ENCODE measurements around the gene RMND5A. TPM values are rescaled to one million over a fixed set of nuclear protein-coding genes. Genes with fewer than 3 reads are reported as not detected.

RMND5A gene
- total RNA-seq, 1 donor from 2014 or later, result 44.3 TPM

DNA sequence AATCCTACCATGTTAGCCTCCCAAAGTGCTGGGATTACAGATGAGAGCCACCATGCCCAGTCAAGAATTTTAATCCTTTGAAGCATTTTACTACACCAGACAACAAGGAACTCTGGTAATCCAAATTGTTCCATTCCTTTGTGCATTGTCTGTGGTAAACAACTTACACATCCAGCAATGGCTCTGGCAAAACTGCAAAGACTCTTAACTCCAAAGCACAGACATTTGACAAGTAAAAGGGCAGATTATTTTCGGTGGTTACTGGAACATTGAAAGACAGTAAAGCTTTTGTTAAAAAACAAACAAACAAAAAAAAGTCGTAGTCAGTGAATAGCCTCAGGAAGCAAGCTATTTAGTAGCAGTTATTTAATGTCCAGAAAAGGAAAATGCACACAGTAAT is 33.2 kb upstream of the RMND5A start:
- Mint-ChIP-seq H3K9me3 (peaks cover 3% of the 10 kb centered on the region), H3K27ac (no peak overlapping the region), H3K27me3 (ENCODE audit: low read depth) (no peaks in the 10 kb centered on the region), H3K4me1 (no peaks in the 10 kb centered on the region), H3K4me3 (no peak overlapping the region), H3K36me3 (peaks cover under 1% of the 10 kb centered on the region)
- TF ChIP-seq, protein P1, sequence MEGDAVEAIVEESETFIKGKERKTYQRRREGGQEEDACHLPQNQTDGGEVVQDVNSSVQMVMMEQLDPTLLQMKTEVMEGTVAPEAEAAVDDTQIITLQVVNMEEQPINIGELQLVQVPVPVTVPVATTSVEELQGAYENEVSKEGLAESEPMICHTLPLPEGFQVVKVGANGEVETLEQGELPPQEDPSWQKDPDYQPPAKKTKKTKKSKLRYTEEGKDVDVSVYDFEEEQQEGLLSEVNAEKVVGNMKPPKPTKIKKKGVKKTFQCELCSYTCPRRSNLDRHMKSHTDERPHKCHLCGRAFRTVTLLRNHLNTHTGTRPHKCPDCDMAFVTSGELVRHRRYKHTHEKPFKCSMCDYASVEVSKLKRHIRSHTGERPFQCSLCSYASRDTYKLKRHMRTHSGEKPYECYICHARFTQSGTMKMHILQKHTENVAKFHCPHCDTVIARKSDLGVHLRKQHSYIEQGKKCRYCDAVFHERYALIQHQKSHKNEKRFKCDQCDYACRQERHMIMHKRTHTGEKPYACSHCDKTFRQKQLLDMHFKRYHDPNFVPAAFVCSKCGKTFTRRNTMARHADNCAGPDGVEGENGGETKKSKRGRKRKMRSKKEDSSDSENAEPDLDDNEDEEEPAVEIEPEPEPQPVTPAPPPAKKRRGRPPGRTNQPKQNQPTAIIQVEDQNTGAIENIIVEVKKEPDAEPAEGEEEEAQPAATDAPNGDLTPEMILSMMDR (IDR thresholded peaks at IDR 0.05; ENCODE audit: unreplicated experiment), result no peak
- no peak for DNase-seq (ENCODE audit: low spot score in 2 of 2, unreplicated experiment in 2 of 2)

DNA sequence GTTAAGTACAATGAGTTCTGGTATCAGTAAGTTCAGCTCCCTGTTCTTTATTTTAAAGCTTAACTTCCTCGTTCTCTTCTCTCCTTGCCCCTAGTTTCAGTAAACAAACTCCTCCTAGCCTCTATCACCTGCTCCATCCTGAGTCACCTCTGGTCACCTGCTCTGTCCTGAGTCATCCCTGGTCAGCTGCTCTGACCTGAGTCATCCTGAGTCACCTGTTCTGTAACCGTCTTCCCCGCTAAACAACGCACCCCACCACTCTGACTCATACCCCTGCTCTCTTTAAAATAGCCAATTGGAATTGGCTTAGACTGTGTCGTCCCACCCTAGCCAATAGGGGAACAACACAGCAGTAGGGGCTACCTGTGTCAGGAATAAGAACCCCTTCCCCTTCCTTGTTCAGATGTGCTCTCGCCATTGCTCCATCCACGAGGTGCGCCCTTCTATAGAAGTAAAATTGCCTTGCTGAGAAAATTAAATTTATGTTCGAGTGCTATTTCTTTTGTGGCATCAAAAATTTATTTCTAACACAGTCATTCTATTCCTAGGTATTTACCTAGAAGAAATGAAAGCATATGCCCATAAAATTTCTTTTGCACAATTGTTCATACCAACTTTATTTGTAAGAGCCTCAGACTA is 24.9 kb upstream of the RMND5A start:
- no peaks in the 10 kb centered on the region for H3K4me1 Mint-ChIP-seq

DNA sequence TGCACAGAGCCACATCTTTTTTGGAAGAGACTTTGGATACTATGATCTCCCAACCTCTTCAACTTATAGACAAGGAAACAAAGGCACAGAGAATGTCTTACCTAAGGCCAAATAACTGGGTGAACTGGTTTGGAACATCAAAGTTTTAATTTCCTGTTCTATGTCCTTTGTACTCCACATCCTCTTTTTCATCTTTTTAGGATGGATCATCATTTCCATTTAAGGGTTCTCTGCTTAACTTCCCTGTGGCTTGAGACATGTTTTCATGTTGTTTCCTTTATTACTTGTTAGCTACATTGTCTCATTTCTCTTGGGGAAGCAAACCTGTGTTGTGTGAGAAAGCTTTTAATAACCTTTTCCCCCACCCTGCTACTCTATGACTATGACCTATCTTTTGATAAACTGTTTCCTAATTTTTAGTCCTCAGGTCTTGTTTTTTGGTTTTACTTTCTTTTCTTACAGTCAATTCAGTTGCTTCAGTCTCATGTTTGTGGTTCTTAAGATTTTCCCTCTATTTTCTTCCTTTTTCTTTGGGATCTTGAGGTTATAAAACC is 22.5 kb upstream of the RMND5A start:
- H3K9me3 Mint-ChIP-seq, result peaks cover 24% of the 10 kb centered on the region
- no peak overlapping the region for H3K4me3 Mint-ChIP-seq
- H3K27ac Mint-ChIP-seq, result no peak overlapping the region

More for the DNA sequence above, 24.9 kb upstream of the RMND5A start:
- no peaks in the 10 kb centered on the region for H3K27me3 Mint-ChIP-seq (ENCODE audit: low read depth)
- H3K36me3 Mint-ChIP-seq, result peaks cover 20% of the 10 kb centered on the region
- no peak overlapping the region for H3K4me3 Mint-ChIP-seq
- TF ChIP-seq, protein P1 (IDR thresholded peaks at IDR 0.05; ENCODE audit: unreplicated experiment), result no peak
- H3K27ac Mint-ChIP-seq, result no peak overlapping the region
- H3K9me3 Mint-ChIP-seq, result peaks cover 28% of the 10 kb centered on the region
- no peak for DNase-seq (ENCODE audit: low spot score in 2 of 2, unreplicated experiment in 2 of 2)

DNA sequence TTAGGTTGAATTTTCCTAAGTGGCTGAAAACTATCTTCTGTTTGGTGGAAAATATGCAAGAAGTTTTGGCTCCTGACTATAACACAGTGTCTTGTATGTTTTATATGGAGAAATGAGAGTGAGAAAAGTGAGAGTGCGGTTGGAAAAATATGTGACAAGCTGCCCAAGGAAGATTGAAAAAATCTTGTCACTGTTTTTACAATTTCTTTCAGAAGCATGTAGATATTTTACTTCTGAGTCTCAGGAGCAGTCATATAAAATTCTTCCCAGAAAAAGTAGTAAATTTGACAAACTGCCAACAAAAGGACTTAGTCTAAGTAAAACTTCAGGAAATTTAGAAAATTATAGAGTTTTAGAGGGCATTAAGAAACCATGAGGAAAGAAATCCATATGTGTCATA is 19.4 kb upstream of the RMND5A start:
- Mint-ChIP-seq H3K36me3 (peaks cover under 1% of the 10 kb centered on the region), H3K27ac (no peak overlapping the region), H3K27me3 (ENCODE audit: low read depth) (no peaks in the 10 kb centered on the region), H3K4me3 (no peak overlapping the region), H3K9me3 (peaks cover 2% of the 10 kb centered on the region), H3K4me1 (peaks cover 7% of the 10 kb centered on the region)
- TF ChIP-seq, protein P1 (IDR thresholded peaks at IDR 0.05; ENCODE audit: unreplicated experiment), result no peak
- DNase-seq (ENCODE audit: low spot score in 2 of 2, unreplicated experiment in 2 of 2), result no peak

More for the DNA sequence above, 22.5 kb upstream of the RMND5A start:
- no peak for DNase-seq (ENCODE audit: low spot score in 2 of 2, unreplicated experiment in 2 of 2)
- H3K36me3 Mint-ChIP-seq, result peaks cover 18% of the 10 kb centered on the region
- TF ChIP-seq, protein P1 (IDR thresholded peaks at IDR 0.05; ENCODE audit: unreplicated experiment), result no peak
- no peaks in the 10 kb centered on the region for H3K4me1 Mint-ChIP-seq
- no peaks in the 10 kb centered on the region for H3K27me3 Mint-ChIP-seq (ENCODE audit: low read depth)

DNA sequence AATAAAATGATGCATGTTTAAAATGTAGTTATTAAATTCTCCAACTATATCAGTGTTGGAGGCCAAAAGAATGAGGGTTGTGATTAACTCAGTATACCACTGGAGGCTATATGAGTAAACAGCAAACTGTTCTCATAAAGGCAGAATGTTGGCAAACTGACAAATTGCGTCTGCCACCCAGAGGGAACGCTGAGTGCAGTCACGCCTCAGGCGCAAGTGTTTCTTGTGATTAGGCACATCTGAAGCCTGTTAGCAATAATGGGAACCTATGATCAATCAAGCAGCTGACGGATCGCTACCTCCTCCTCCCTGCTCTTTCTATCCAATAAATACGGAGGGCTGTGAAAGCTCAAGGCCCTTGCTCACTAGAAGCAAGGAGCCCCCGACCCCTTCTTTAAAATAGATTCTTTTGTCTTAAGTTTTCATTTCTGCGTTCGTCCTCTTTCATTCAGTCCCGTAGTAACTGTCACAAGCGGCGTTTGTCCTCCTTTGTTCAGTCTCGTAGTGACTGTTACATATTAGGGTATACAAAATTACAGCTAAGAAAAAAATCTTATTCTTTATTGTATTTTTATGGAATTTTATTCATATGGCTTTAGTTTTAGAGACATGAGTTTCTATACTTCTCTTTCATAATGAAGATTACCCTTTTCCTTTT is 16.3 kb upstream of the RMND5A start:
- no peak for DNase-seq (ENCODE audit: low spot score in 2 of 2, unreplicated experiment in 2 of 2)
- no peak overlapping the region for H3K4me3 Mint-ChIP-seq
- H3K36me3 Mint-ChIP-seq, result peaks cover 3% of the 10 kb centered on the region
- peaks cover 20% of the 10 kb centered on the region for H3K9me3 Mint-ChIP-seq
- no peak overlapping the region for H3K27ac Mint-ChIP-seq
- peaks cover 7% of the 10 kb centered on the region for H3K4me1 Mint-ChIP-seq
- TF ChIP-seq, protein P1 (IDR thresholded peaks at IDR 0.05; ENCODE audit: unreplicated experiment), result no peak
- H3K27me3 Mint-ChIP-seq (ENCODE audit: low read depth), result no peaks in the 10 kb centered on the region
